NCI-H2029 treated with DMSO at 0.1 percent for 48 hours (cell line): ENCODE measurements around the gene COG8.
A peak's percentile ranks its signal among the peaks of the same experiment; 100 is the strongest.
"Not testable (repeated sequence)": the region's sequence is repeated elsewhere in the genome, so short reads cannot be mapped to it uniquely, and the experiment has no call there.

Source experiments
- DNase-seq: peaks from one replicate; lab custom pipeline; 2025; lab: John Stamatoyannopoulos, UW

COG8 gene, protein sequence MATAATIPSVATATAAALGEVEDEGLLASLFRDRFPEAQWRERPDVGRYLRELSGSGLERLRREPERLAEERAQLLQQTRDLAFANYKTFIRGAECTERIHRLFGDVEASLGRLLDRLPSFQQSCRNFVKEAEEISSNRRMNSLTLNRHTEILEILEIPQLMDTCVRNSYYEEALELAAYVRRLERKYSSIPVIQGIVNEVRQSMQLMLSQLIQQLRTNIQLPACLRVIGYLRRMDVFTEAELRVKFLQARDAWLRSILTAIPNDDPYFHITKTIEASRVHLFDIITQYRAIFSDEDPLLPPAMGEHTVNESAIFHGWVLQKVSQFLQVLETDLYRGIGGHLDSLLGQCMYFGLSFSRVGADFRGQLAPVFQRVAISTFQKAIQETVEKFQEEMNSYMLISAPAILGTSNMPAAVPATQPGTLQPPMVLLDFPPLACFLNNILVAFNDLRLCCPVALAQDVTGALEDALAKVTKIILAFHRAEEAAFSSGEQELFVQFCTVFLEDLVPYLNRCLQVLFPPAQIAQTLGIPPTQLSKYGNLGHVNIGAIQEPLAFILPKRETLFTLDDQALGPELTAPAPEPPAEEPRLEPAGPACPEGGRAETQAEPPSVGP

DNA sequence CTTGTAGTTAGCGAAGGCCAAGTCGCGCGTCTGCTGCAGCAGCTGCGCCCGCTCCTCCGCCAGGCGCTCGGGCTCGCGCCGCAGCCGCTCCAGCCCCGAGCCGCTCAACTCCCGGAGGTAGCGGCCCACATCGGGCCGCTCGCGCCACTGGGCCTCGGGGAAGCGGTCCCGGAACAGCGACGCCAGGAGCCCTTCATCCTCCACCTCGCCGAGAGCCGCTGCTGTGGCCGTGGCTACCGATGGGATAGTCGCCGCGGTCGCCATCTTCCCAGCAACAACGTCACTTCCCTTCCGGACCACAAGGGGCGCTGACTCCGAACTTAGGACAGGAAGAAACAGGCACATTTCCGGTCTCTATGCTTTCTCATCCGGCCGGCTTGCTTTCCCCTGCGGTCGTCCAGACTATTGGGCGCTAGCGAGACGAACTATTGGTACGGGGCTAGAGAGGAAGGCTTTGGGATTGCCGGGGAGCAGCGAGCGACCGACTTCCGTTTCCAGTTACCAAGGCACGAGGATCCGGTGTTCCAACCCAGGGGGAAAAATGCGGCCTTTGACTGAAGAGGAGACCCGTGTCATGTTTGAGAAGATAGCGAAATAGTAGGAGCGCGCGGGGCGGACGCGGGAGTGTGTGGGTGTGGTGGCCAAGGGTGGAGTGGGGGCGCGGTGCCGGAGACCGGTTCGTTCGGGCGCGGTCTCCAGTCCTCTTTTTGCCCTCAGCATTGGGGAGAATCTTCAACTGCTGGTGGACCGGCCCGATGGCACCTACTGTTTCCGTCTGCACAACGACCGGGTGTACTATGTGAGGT lies at the start of gene COG8, which contains the start of gene NIP7:
Gene COG8, minus strand, starts transcription at position 276 of the 806 bp plus-strand sequence. Its CDS starts 12 bp downstream, at position 264.
Gene NIP7, plus strand, starts transcription at position 484 of the 806 bp plus-strand sequence. Its CDS starts 58 bp downstream, at position 542.
- peak; percentile 90 for DNase-seq

DNA sequence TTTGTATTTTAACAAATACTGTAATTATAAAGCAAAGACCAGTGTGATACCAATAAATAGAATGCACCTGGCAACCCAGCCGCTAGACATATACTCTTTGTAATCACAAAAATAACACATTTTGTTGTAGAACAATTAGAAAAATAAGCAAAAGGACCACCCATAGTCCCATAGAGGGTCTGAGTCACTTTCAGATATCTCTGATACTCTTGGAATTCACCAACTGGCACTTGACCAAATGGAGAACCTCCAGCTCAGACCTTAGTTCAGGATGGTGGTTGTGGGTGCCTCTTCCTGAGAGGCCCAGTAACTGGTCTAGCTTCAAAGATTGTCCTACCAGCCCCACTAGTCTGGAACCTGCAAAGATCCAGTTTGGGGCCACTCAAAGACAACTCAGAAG lies 47.2 kb upstream of the COG8 start:
- no peak for DNase-seq

DNA sequence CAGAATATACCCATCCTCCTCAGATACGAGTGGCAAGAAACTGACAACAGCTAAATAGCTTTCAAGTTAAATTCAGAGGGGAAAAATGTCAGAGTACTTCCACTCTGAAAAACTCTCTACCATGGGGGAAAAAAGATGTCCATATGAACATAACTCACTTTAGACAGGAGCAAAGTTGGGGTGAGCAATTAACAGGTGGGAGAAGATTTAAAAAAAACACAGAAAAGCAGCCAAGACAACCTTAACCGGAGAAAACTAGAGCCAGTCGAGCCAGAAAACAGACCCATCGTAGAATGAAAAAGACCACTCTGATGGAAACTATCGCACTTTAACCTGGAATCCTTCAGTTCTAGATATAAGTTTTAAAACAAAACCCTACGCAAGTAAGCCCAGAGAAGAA lies 45.6 kb upstream of the COG8 start:
- DNase-seq = no peak

DNA sequence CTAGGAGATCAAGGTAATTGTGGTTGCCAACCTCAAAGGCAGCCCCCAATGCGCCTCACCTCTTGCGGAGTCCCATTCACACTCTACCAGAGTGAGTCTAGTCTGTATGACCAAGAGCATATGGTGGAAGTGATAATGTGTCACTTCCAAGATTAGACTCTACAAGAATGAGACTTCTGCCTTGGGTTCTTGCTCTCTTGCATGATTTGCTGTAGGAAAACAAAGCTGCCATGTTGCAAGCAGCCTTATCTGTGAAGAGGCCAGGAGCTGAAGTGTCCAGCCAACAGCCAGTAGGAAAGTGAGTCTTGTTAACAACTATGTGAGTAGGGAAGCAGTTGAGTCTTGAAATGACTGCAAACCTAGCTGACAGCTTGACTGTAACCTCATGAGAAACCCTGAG lies 43.1 kb upstream of the COG8 start:
- no peak for DNase-seq

DNA sequence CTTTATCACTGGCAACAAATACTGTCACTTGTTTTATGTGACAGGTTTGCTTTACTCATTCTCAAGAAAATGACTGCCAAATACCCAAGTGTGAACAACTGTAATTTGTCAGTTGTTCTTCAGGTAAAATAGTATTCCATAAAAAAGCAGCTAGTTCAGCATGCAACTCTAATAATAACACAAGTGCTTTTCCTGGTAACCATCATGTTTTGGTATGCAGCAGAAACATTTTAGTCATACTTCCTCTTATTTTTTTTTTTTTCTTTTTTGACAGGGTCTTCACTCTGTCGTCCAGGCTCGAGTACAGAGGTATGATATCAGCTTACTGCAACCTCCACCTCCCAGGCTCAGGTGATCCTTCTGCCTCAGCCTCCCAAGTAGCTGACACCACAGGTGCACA lies 41.9 kb upstream of the COG8 start:
- no peak for DNase-seq

DNA sequence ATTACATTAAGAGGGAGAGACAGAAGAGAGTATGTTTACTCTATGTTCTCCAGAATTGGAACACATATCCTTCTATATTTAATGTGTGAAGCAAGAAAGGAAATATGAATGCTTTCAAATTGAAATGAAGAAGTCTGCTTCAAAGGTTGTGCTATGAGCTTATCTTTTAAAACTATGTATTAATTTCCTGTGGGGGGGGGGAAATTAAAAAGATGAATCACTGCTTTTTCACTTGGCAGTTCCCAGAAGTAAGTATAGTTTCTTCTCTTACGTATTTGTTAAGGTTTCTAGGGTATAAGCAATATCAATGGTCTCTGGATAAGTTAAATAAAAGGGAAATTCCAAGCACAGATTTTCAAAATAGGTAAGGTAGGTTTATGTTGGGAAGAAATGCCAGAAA lies 39.4 kb upstream of the COG8 start:
- no peak for DNase-seq

DNA sequence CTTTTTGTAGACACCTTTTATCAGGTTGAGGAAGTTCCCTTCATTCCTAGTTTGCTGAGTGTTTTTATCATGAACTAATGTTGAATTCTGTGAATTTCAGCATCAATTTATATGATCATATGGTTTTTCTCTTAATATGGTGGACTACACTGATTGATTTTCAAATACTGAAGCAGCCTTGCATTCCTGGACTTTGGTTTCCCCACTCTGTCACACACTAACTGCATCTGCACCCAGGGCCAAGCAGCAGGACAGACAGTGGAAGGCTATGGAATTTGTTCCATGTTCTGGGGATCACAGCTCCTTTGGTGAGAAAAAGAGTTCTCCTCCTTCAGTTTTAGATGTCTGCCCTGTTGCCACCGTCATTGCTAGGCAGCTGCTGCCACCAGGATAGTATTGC lies 38.7 kb upstream of the COG8 start:
- DNase-seq = no peak

DNA sequence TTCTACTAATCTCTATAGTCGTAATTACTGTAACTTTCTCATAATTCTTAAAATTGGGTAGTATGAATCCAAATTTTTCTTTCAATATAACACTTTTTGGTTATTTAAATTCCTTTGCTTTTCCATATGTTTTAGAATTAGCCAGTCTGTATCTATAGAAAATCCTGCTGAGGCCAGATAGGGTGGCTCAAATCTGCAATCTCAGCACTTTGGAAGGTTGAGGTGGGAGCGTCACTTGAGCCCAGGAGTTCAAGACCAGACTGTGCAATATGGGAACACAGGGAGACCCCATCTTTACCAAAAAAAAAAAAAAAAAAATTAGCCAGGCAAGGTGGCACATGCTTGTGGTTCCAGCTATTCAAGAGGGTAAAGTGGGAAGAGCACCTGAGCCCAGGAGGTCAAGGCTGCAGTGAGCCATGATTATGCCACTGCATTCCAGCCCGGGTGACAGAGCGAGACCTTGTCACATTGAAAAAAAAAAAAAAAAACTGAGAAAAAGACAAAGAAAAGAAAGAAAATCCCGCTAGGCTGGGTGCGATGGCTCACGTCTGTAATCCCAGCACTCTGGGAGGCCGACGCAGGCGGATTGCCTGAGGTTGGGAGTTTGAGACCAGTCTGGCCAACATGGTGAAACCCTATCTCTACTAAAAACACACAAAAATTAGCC lies 37.2 kb upstream of the COG8 start:
- DNase-seq = no peak

DNA sequence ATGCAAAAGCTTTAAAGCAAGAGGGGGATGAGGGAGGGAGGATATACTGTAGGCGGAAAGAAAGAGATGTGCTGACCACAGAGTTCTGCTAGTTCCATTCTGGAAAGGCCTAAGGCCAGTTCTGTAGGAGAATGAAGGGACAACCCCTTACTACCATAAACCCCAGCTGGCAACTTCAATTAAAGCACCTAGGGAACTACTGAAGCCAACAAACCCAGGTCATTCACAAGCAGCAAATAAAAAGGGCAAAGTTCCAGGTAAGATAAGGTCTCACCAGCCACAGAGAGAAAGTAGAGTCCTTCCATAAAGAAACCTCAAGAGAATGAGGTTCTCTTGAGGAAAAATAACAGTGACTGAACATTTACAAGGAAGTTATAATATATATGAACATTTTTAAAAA lies 33.7 kb upstream of the COG8 start:
- DNase-seq = no peak

DNA sequence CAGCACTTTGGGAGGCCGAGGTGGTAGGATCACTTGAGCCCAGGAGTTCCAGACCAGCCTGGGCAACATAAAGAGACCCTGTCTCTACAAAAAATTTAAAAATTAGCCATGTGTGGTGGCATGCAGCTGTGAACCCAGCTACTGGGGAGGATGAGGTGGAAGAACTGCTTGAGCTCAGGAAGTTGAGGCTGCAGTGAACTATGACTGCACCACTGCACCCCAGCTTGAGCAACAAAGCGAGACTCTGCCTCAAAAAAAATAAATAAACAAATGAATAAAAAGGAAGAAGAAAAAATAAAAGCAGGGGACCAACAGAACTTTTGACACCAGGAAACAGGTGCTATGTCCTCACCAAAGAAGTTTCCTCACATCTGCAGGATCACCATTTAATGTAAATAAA lies 32.2 kb upstream of the COG8 start:
- DNase-seq = no peak

DNA sequence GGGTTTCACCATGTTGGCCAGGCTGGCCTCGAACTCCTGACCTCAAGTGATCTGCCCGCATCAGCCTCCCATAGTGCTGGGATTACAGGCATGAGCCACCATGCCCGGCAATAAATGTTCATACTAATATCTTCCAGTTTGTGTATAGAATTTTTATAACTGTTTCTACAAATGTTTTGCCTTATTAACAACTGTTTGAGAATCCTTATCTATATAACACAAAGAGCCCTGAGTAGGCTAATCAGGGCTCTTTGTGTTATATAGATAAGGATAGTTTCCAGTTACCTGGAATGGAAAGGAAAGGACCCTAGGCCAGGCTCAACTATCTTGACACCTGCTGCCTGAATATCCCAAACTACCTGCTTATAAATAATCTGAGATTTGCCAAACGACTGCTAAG lies 29.5 kb upstream of the COG8 start:
- DNase-seq = no peak

DNA sequence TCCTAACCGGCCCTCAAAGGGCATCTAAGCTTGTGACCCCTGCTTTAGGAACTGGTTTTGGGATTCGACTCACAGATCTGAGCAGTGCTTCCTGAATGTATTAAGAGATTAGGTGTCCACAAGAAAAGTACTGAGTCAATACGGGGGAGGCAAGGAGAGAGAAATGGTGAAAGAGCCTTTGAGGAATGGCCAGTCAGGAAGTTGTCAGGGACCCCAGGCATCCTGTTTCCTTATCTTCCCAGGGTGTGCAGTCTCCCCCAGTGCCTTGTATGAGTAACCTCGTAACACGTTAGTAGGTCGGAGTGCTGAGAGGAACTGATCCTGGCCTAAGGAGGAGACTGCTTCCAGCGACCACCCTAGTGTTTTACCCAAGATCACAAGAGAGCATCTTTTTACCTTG lies 28.6 kb upstream of the COG8 start:
- DNase-seq = no peak

DNA sequence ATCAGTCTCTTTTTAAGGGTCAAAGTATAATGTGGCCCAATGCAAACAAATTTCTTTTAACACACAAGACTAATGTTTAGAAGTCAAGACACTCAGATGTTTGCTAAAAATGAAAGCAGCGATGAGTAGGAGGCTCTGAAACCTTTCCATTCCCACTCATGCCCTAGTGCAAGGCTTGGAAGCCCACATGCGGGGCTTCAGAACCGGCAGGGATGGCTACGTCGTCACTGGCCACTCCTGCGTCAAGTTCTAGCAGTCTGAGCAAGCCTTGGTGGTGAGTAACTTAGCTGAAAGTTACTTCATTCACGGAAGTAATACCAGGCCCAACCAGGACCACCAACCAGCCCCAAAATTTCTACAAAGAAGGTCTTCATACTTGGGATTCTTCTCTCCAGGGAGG lies 27.1 kb upstream of the COG8 start:
- DNase-seq = no peak

DNA sequence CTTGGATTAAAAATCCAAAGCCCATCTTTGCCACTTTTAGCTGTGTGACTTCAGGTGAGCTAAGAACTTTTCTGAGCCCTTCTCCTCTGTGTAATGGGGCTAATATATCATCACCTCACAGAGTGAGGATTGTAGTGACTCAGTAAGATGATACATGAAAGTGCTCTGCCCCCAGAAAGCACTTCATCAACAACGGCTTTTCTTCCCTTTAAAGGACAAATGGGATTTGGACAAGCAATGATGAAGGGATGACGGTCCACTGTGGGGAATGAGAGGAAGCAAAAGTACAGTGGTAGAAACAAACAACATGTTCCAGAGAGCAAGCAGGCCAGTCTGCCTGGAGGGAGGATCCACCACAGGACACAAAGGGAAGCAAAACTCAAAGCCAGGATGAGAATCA lies 26.5 kb upstream of the COG8 start:
- DNase-seq = no peak

DNA sequence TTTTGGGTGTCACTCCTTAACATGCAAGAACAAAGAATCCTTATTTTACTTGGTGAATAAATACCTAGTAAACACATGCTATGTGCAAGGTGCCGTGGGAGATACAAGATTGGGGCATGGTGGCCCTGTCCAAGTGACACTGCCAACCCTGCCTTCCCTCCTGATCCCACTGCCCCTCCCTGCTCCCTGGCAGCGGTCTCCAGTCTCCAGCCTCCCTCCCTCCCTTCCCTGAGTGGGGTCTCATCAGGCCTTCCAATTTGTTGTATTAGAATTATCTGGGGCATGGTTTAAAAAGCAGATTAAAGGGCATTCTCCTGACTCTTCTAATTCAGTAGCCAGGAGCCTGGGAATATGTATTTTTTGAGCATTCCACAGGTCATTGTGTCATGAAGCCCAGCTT lies 24.7 kb upstream of the COG8 start:
- DNase-seq = no peak

DNA sequence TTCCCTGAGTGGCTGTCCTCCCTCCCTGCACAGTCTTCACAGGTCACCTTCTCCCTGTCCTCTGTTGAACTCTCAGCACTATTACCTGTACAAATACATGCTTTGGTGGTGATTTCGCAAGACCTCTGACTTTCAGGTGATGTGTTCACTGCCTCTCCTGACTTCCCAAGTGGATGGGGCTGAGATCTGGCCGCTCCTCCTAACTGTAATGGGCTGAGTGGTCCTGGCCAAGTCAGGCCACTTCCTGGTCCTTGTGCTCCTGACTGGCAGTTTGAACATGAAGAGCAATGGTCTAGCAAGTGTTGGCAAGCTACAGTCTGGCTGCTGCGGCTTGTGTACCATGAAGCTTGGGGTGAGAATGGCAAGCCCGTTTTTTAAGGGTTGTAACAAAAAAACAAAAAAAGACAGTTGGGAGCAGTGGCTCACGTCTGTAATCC lies 23.9 kb upstream of the COG8 start:
- DNase-seq = no peak

DNA sequence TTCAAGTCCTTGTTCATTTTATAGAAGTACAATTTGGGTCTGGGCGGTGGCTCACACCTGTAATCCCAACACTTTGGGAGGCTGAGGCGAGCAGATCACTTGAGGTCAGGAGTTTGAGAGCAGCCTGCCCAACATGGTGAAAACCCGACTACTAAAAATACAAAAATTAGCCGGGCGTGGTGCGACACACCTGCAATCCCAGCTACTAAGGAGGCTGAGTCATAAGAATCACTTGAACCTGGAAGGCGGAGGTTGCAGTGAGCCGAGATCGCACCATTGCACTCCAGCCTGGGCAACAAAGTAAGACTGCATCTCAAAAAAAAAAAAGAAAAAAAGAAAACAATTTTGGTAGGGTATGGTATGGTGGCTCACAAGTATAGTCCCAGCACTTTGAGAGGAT lies 20.7 kb upstream of the COG8 start:
- not testable (repeated sequence) for DNase-seq

DNA sequence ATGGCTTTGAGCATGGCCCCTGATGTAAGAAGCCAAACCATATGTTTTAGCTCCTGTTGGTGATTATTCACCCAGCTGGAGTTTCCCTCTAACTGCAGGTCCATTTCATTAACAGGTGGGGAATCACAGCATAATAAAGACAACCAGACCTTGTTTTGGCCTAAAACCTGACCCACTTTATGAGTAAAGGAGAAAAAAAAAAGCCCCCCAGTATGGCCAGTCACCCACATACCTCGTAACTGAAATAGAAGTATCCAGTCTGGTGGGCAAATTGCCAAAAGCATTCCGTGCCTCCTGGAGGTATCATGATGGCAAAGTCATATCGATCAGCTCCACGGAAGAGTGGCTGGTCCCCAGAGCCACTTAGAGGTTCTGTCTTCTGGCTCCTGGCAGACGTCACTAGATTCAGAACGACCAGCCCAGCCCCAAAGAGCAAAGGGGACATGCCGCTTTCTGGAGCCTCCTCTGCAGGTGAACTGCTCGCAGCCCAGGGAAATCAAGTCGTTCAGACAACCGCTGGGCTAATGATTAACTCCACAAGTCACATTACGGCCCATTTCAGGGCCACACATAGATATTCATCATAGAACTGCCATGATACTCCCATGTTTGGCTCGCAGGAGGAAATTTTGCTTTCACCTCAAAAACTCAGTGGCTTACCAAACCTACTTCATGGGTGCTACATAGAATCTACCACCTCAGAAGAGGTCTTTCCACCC lies 12.1 kb upstream of the COG8 start, which contains the start of gene TMED6:
Gene TMED6, minus strand, starts transcription at position 478 of the 719 bp plus-strand sequence. Its CDS starts 33 bp downstream, at position 445.
- no peak for DNase-seq

DNA sequence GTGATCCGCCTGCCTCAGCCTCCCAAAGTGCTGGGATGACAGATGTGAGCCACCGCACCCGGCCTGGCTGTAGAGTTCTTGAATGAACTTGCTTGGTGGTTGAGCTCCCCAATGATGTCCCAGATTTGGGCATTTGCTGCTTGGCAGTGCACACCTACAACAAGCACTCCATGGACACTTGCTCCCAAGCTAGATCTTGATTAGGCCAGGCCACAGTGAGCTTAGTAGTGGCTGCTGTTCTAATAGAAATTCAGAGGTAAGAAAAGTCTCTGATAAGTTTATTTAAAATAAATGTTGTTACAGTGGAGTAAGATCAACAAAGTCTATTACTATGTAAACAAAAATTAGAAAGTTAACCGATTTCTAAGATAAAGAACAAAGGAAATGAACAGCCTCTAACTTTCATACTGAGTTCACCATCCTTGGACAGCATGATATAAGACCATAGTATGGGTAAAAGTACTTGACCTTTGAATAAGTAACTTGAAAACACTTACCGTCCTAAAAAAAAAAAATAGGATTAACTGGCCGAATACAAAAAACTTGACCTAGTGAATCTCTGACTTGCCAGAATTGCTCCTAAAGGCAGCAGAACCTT lies 11.3 kb upstream of the COG8 start:
- DNase-seq = no peak

DNA sequence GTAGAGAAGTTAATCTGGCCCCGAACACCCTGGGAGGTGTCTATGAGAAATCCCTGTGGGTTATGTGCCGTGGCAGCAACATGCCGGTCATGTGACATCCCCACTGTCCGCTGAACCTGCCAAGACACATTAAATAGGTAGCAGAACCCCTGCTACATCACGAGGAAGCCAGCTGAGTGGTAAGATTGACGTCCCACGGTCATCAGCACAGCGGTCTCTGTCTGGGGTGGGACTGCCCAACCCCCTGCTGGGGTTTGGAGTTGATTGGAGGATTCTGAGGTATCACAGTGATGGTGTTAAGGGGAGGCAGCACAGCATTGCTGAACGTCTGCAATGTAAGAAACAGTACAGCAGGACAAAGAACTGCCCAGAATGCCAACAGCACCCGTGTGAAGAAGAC lies 10.2 kb upstream of the COG8 start:
- DNase-seq = no peak

DNA sequence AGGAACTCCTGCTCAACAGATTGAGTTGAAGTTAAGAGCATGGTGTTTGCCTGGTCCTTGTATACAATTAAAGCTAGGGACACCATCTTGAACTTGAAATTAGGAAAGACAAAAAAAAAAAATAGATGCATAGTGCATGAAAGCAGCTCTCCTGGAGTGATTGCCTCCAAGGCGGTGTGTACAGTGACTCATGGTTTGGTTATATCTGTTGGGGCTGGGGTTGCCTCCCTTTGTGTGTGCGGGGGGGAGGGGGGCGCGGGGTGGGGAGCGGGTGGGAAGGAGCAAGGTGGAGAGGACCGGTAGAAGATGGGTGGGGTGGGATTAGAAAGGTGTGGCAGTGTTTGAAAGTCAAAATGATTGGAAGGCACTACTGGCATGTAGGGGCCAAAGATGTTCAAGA lies 8.9 kb upstream of the COG8 start:
- DNase-seq = no peak
